ENCODE results near the gene MTCP1.

MTCP1 gene

DNA sequence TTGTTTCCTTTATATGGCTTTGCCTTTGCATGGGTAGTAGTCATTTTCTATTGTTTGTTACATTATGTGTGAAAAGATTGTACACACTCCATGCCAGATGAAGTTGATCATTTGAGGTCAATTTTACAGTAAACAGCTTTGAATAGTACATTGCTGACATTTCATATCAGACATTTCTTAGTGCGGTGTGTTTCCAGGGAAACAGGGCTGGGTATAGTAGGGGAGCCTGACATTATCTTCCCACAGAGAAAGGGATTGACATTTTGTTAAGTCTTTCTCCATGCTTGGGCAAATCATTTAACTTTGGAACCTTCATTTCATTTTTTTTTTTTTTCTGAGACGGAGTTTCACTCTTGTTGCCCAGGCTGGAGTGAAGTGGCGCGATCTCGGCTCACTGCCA, 39.3 kb downstream of the MTCP1 start:
- Mint-ChIP-seq H3K27me3 (ENCODE audit: low read depth) (no peaks in the 10 kb centered on the region), H3K36me3 (ENCODE audit: low read depth) (peaks cover 31% of the 10 kb centered on the region), H3K4me1 (peaks cover 7% of the 10 kb centered on the region), H3K27ac (no peak overlapping the region), H3K4me3 (no peak overlapping the region), H3K9me3 (peaks cover 31% of the 10 kb centered on the region)
- TF ChIP-seq, protein P1, sequence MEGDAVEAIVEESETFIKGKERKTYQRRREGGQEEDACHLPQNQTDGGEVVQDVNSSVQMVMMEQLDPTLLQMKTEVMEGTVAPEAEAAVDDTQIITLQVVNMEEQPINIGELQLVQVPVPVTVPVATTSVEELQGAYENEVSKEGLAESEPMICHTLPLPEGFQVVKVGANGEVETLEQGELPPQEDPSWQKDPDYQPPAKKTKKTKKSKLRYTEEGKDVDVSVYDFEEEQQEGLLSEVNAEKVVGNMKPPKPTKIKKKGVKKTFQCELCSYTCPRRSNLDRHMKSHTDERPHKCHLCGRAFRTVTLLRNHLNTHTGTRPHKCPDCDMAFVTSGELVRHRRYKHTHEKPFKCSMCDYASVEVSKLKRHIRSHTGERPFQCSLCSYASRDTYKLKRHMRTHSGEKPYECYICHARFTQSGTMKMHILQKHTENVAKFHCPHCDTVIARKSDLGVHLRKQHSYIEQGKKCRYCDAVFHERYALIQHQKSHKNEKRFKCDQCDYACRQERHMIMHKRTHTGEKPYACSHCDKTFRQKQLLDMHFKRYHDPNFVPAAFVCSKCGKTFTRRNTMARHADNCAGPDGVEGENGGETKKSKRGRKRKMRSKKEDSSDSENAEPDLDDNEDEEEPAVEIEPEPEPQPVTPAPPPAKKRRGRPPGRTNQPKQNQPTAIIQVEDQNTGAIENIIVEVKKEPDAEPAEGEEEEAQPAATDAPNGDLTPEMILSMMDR (IDR thresholded peaks at IDR 0.05; ENCODE audit: unreplicated experiment in 3 of 3) = no peak

DNA sequence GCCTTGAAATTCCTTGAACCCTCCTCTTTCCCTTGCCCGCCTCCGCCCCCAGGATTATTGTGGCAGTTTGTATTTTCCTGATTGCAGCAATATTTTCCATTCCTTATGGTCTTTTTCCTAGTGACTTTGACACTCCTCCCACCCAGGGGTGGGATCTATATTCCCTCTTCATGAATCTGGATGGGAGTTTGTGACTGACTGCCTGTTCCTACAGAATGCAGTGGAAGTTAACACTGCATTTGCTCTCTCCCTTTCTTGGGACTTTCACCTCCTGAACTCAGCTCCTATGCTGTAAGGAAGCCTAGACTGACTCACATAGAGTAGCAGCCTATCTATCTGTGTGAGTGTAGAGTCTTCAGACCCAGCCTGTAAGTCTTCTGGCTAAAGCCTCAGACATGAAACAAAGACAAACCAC, 42.1 kb downstream of the MTCP1 start:
- H3K4me3 Mint-ChIP-seq = peak overlapping the region; percentile 82 to 95 (median 86)
- peaks cover 11% of the 10 kb centered on the region for H3K9me3 Mint-ChIP-seq
- peak overlapping the region; percentile 66 to 99 (median 95) for H3K27ac Mint-ChIP-seq
- TF ChIP-seq, protein P1 (IDR thresholded peaks at IDR 0.05; ENCODE audit: unreplicated experiment in 3 of 3) = no peak
- H3K27me3 Mint-ChIP-seq (ENCODE audit: low read depth) = no peaks in the 10 kb centered on the region
- H3K4me1 Mint-ChIP-seq = peaks cover 7% of the 10 kb centered on the region
- H3K36me3 Mint-ChIP-seq (ENCODE audit: low read depth) = peaks cover 4% of the 10 kb centered on the region

DNA sequence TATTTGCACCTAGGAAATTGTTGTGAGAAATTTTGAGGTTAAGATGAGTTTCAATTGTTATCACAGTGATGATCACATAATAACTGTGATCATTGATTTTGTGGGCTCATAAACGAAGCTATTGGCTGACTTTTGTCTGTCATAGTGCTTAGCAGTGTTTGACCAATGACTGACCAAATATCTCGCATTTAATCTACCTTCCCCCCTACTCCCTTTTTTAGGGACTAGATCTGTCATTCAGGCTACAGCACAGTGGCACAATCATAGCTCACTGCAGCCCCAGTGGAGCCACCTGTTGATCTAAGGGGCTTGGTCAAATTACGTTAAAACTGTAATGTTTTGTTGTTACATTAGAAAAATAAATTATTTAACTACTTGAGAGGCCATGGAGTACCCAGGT, 42.8 kb downstream of the MTCP1 start:
- peaks cover 4% of the 10 kb centered on the region for H3K36me3 Mint-ChIP-seq (ENCODE audit: low read depth)
- H3K27ac Mint-ChIP-seq = peak overlapping the region; percentile 95 to 99 (median 98)
- H3K4me3 Mint-ChIP-seq = peak overlapping the region; percentile 86 to 95 (median 95)
- TF ChIP-seq, protein P1 (IDR thresholded peaks at IDR 0.05; ENCODE audit: unreplicated experiment in 3 of 3) = no peak
- peaks cover 7% of the 10 kb centered on the region for H3K4me1 Mint-ChIP-seq
- no peaks in the 10 kb centered on the region for H3K27me3 Mint-ChIP-seq (ENCODE audit: low read depth)
- H3K9me3 Mint-ChIP-seq = peaks cover 11% of the 10 kb centered on the region

DNA sequence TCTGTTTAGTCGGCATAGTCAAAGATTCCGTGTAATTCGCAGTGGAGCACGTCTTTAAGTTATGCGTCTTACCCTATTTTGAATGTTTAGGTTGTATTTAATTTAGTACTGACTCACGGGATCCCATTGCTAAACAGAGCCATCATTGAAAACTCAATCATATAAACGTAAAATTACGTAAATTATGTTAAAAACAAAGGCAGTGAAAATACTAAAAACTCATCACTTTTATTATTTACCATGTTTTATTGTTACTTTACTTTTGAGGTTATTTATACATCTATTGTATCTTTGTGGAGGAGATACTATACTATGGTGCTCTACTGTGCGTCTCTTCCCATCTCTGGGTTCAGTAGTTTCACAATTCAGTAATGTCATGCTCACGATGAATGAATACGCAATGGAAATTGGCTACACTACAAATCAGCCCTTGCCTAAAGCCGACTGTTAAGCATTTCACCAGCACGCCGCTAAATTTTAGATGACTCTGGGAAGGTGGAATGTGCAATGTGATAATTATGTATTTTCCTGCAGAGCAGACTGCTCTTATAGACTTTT, 43.3 kb downstream of the MTCP1 start:
- TF ChIP-seq, protein P1 (IDR thresholded peaks at IDR 0.05; ENCODE audit: unreplicated experiment in 3 of 3) = no peak
- Mint-ChIP-seq H3K27me3 (ENCODE audit: low read depth) (no peaks in the 10 kb centered on the region), H3K27ac (peak overlapping the region; percentile 95 to 99 (median 98)), H3K9me3 (peaks cover 11% of the 10 kb centered on the region), H3K36me3 (ENCODE audit: low read depth) (peaks cover 4% of the 10 kb centered on the region), H3K4me3 (peak overlapping the region; percentile 86 to 95 (median 95)), H3K4me1 (peaks cover 7% of the 10 kb centered on the region)

DNA sequence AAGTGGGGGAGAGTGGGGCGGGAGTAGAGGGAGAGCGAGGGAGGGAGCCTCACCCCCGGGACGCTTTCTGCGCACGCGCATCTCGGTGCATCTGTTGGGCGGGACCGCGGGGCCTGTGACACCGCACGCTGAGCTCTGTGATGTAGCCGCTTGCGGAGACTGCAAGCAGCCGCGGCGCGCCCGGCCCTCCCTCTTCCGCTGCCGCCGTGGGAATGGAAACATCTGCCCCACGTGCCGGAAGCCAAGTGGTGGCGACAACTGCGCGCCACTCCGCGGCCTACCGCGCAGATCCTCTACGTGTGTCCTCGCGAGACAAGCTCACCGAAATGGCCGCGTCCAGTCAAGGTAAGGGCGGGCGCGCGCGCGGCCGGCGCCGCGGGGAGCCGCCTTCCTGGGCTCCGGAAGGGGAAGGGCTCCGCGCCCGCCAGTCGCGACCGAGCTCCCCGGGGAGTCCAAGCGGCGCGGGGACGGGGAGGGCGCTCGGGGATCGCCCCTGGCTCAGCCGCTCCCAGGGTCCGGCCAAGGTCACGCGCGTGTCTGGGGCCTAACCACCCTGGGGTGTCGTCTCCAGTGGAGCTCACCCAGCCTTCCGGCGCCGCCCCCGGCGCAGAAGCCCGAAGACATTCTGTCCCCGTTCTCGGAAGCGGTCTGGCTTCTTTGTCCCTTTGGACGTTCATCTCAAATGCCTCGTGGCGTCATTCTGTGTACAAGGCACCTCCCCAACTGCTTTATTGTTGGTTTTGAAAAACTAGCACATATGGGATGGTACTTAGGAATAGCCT, 44.0 kb downstream of the MTCP1 start, which contains the start of gene FUNDC2:
FUNDC2 (plus strand) TSS at position 118 of the 782 bp plus-strand sequence; CDS start at position 213, 95 bp downstream.
- peak within 1 kb of the TSS; percentile 86 to 95 (median 95) for H3K4me3 Mint-ChIP-seq
- peaks cover 11% of the 10 kb centered on the region for H3K9me3 Mint-ChIP-seq
- no peaks in the 10 kb centered on the region for H3K27me3 Mint-ChIP-seq (ENCODE audit: low read depth)
- peaks cover 4% of the 10 kb centered on the region for H3K36me3 Mint-ChIP-seq (ENCODE audit: low read depth)
- TF ChIP-seq, protein P1 (IDR thresholded peaks at IDR 0.05; ENCODE audit: unreplicated experiment in 3 of 3) = no peak
- peak within 1 kb of the TSS; percentile 95 to 99 (median 98) for H3K27ac Mint-ChIP-seq
- H3K4me1 Mint-ChIP-seq = peaks cover 7% of the 10 kb centered on the region
